Measurements from ENCODE around the gene LPCAT2.

The LPCAT2 gene

GRCh38 chr16:55508941-55509931, at the start of gene LPCAT2:
LPCAT2 (plus strand) TSS chr16:55509072; CDS start chr16:55509182, 110 bp downstream.
- DNase-seq (ENCODE audit: low read depth) = peak; percentile 92

GRCh38 chr16:55462241-55462640, 46.6 kb upstream of the LPCAT2 start:
- no peak for DNase-seq (ENCODE audit: low read depth)

- no peak for DNase-seq (ENCODE audit: low read depth)
Measured at GRCh38 chr16:55464375-55464774, 44.5 kb upstream of the LPCAT2 start.

GRCh38 chr16:55465077-55465896, 43.6 kb upstream of the LPCAT2 start:
- DNase-seq (ENCODE audit: low read depth) = peak; percentile 82

GRCh38 chr16:55466209-55466608, 42.7 kb upstream of the LPCAT2 start:
- DNase-seq (ENCODE audit: low read depth) = no peak

GRCh38 chr16:55467898-55468297, 41.0 kb upstream of the LPCAT2 start:
- DNase-seq (ENCODE audit: low read depth) = no peak

GRCh38 chr16:55468352-55468990, 40.4 kb upstream of the LPCAT2 start:
- no peak for DNase-seq (ENCODE audit: low read depth)

GRCh38 chr16:55469821-55470532, 38.9 kb upstream of the LPCAT2 start:
- DNase-seq (ENCODE audit: low read depth) = no peak

- peak; percentile 77 for DNase-seq (ENCODE audit: low read depth)
Measured at GRCh38 chr16:55470533-55471371, 38.1 kb upstream of the LPCAT2 start.

- DNase-seq (ENCODE audit: low read depth) = peak; percentile 93
Measured at GRCh38 chr16:55471448-55472097, 37.3 kb upstream of the LPCAT2 start.

- no peak for DNase-seq (ENCODE audit: low read depth)
Measured at GRCh38 chr16:55473587-55473986, 35.3 kb upstream of the LPCAT2 start.

- no peak for DNase-seq (ENCODE audit: low read depth)
Measured at GRCh38 chr16:55474821-55475220, 34.1 kb upstream of the LPCAT2 start.

GRCh38 chr16:55475919-55476318, 33.0 kb upstream of the LPCAT2 start:
- no peak for DNase-seq (ENCODE audit: low read depth)

- peak; percentile 22 for DNase-seq (ENCODE audit: low read depth)
Measured at GRCh38 chr16:55476625-55477533, 32.0 kb upstream of the LPCAT2 start.

- no peak for DNase-seq (ENCODE audit: low read depth)
Measured at GRCh38 chr16:55477736-55478135, 31.1 kb upstream of the LPCAT2 start.

- peak; percentile 75 for DNase-seq (ENCODE audit: low read depth)
Measured at GRCh38 chr16:55478827-55479429, 29.9 kb upstream of the LPCAT2 start, which contains the start of gene MMP2. MMP2 (plus strand) TSS chr16:55479198; CDS start chr16:55479480, 282 bp downstream.

- peak; percentile 24 for DNase-seq (ENCODE audit: low read depth)
Measured at GRCh38 chr16:55479430-55480140, 29.3 kb upstream of the LPCAT2 start.

GRCh38 chr16:55480228-55480655, 28.6 kb upstream of the LPCAT2 start:
- peak; percentile 93 for DNase-seq (ENCODE audit: low read depth)
